Cardiac muscle cell (in vitro differentiated cells and primary cell): Measurements from ENCODE around the gene SRRM3. TPM values are rescaled to one million over a fixed set of nuclear protein-coding genes. Genes with fewer than 3 reads are reported as not detected.
"Not testable (repeated sequence)": the region's sequence is repeated elsewhere in the genome, so short reads cannot be mapped to it uniquely, and the experiment has no call there.

Source experiments
- DNase-seq, 2 donors: peaks; one replicate each; pipeline versions ENCODE4 v3.0.0 to v3.0.0-alpha.2; 2010 to 2017; ENCODE audit warnings: low read depth in 1 of 2, low spot score in 1 of 2
- H3K27ac ChIP-seq: fragments of 200-600 bp; sonication (generic); 2 replicates; pipeline ENCODE4 v1.5.1; 2016
- H3K27me3 ChIP-seq: fragments of 200-600 bp; sonication (generic); 2 replicates; pipeline ENCODE4 v1.6.0; 2016; ENCODE audit warnings: control low read depth
- H3K36me3 ChIP-seq: fragments of 200-600 bp; sonication (generic); 2 replicates; pipeline ENCODE4 v1.5.1; 2016; ENCODE audit warnings: control low read depth
- H3K4me1 ChIP-seq: fragments of 200-600 bp; sonication (generic); 2 replicates; pipeline ENCODE4 v1.8.1; 2017; ENCODE audit warnings: low read depth, mild to moderate bottlenecking, mixed run types
- H3K4me3 ChIP-seq: fragments of 200-600 bp; sonication (generic); 2 replicates; pipeline ENCODE4 v1.5.1; 2016; ENCODE audit warnings: mild to moderate bottlenecking
- H3K9me3 ChIP-seq: fragments of 200-600 bp; sonication (generic); 2 replicates; pipeline ENCODE4 v1.5.1; 2017; ENCODE audit warnings: low read depth, mild to moderate bottlenecking, control low read depth
- polyA plus RNA-seq: library from polyadenylated mRNA; unstranded; fragments of >200 nt; fragmentation: Nextera tagmentation; extraction: Ambion mirVana; gene quantifications from 2 replicates; pipeline ENCODE4 v1.2.1, GENCODE V29; 2016
- total RNA-seq: library from RNA; depleted of rRNA; stranded (reverse); fragments of >200 nt; gene quantifications from 2 replicates; pipeline ENCODE4 v1.2.3, GENCODE V29; 2016
- TF ChIP-seq, protein P1 (sequence below): IDR thresholded peaks from 2 replicates; pipeline ENCODE4 v1.5.1; 2012; ENCODE audit warnings: low read depth, mild to moderate bottlenecking, low read length

The SRRM3 gene
- total and polyA plus RNA-seq, 2 experiments from 2014 or later, result 0.89 to 2.7 TPM

DNA sequence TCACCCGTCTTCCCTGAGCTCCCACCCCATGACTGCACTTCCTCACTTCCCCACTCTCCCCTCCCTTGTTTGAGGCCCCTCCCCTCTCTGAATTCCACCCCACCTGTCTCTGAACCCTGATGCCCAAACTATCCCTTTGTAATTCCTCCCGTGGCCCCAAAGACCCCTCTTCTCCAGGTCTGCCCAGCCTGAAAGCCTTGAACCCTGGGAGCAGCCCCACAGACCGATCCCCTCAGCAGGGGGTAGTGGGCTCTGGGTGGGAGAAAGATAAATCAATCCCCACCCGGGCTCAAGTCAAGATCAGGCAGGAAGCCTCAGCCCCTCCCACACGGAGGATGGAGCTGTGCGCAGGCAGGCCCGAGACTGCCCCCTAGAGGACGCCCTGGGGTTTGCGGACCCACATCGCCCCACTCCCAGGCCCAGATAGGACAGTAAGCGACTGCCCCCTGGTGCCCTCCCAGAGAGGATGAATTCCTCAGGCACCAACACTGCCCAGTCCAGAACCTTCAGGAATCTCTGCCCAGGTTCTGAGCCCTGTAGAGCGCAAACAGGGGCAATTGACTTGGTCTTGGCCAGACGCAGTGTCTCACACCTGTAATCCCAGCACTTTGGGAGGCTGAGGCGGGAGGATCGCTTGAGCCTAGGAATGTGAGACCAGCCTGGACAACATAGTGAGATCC is 112.5 kb downstream of the SRRM3 start:
- Histone ChIP-seq H3K36me3 (no peaks in the 10 kb centered on the region), H3K27me3 (no peaks in the 10 kb centered on the region), H3K4me3 (no peak overlapping the region), H3K9me3 (no peaks in the 10 kb centered on the region), H3K4me1 (peaks cover 9% of the 10 kb centered on the region), H3K27ac (no peak overlapping the region)
- peak; percentile 95 to 96 for DNase-seq
- TF ChIP-seq, protein P1, sequence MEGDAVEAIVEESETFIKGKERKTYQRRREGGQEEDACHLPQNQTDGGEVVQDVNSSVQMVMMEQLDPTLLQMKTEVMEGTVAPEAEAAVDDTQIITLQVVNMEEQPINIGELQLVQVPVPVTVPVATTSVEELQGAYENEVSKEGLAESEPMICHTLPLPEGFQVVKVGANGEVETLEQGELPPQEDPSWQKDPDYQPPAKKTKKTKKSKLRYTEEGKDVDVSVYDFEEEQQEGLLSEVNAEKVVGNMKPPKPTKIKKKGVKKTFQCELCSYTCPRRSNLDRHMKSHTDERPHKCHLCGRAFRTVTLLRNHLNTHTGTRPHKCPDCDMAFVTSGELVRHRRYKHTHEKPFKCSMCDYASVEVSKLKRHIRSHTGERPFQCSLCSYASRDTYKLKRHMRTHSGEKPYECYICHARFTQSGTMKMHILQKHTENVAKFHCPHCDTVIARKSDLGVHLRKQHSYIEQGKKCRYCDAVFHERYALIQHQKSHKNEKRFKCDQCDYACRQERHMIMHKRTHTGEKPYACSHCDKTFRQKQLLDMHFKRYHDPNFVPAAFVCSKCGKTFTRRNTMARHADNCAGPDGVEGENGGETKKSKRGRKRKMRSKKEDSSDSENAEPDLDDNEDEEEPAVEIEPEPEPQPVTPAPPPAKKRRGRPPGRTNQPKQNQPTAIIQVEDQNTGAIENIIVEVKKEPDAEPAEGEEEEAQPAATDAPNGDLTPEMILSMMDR, result peak; percentile 100

DNA sequence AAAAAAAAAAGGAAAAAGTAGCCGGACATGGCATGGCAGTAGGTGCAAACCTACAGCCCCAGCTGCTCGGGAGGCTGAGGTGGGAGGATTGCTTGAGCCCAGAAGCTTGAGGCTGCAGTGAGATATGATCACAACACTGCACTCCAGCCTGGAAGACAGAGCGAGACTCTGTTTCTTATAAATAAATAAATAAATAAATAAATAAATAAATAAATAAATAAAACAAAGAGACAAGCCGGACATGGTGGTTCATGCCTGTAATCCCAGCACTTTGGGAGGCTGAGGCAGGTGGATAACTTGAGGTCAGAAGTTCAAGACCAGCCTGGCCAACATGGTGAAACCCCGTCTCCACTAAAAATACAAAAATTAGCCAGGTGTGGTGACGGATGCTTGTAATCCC is 113.0 kb downstream of the SRRM3 start:
- H3K9me3 ChIP-seq, H3K36me3 ChIP-seq, DNase-seq, H3K4me3 ChIP-seq, H3K27ac ChIP-seq, H3K27me3 ChIP-seq: not testable (repeated sequence)
- H3K4me1 ChIP-seq, result peaks cover 12% of the 10 kb centered on the region

DNA sequence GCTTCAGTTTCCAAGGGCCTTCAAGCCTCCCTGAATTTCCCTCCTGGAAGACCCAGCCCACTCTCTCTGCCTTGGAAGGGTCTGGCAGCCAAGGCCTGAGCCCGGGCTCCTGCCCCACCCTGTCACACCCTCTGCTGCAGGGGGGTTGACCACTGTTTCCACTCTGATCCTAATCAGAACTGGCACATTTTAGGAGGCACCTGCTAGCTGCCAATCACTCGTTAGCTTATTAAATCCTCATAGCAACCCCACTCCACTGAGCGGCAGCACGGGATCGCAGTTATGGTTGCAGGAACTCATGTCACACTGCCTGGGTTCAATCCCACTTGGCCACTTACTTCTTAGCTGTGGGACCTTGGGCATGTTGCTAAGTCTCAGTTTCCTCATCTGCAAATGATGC is 113.7 kb downstream of the SRRM3 start:
- no peak for DNase-seq

DNA sequence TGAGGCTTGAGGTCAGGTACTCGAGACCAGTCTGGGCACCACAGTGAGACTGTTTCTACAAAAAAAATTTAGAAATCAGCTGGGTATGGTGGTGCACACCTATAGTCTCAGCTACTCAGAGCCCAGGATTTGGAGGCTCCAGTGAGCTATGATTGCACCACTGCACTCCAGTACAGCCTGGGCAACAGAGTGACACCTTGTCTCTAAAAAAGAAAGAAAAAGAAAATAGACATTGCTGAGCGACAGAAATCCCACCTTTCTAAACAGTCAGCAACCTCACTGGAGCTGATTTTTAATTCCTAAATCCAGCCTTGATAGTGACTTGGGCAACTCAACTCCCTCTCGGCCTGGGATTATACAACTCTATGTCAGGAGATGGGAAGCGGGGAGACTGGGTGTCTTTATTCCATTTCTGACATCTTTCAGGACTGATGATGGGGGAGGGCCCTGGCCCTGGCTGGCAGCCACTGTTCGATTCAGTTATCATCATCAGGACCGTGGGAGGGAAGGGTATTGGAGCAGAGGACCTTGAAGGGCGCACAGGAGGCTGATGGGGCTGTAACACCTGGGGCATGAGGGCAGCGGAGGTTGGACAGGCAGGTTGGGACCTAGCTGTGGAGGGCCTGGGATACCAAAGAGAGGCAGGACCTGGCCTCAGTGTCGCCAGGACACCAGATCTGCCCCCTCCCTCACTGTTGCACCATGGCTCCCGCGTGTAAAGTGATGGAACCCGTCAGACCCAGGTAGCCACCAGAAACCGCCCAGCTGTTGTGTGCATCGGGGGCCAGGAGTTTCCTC is 115.5 kb downstream of the SRRM3 start:
- no peak for DNase-seq
- no peaks in the 10 kb centered on the region for H3K9me3 ChIP-seq
- peak overlapping the region; percentile 24 for H3K27ac ChIP-seq
- H3K36me3 ChIP-seq, result no peaks in the 10 kb centered on the region
- H3K4me1 ChIP-seq, result peaks cover 12% of the 10 kb centered on the region
- H3K27me3 ChIP-seq, result no peaks in the 10 kb centered on the region
- TF ChIP-seq, protein P1, result no peak
- peak overlapping the region; percentile 50 for H3K4me3 ChIP-seq

More for the DNA sequence above, 113.7 kb downstream of the SRRM3 start:
- TF ChIP-seq, protein P1, result no peak
- H3K9me3 ChIP-seq, result no peaks in the 10 kb centered on the region
- H3K4me3 ChIP-seq, result no peak overlapping the region
- H3K27ac ChIP-seq, result no peak overlapping the region
- H3K4me1 ChIP-seq, result peaks cover 12% of the 10 kb centered on the region
- H3K36me3 ChIP-seq, result no peaks in the 10 kb centered on the region
- H3K27me3 ChIP-seq, result no peaks in the 10 kb centered on the region

DNA sequence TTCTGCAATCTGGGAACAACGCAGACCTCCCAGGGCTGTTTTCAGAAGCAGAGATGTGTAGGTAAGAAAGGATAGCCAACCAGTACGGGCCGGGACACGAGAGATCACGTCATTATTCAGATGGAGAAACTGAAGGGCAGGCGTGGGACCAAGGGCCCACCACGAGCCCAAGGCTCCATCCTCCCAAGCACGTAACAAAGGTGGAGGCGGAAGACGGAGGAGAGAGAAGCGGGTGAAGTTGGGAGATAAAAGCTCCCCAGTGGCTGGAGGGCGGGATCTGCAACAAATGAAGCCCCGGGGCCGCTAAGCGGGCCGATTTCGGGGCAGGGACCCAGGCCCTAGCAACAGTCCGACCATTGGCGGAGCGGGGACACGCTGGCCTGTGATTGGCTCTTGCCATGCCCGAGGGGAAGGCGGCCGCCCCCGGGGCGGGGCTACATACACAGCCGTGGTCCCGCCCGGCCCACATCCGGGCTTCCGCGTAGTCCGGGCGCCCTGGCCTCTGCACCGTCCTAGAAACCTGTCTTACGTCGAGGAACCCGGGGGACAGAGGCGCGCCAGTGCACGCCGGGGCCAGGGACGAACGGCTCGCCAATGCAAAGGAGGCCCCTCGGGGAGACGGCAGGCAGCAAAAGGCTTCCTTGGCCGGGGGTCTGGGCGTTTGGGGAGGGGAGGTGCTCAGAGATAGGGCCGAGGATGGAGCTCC is 116.2 kb downstream of the SRRM3 start:
- peak overlapping the region; percentile 74 for H3K27ac ChIP-seq
- H3K4me3 ChIP-seq, result peak overlapping the region; percentile 50
- DNase-seq, result peak; percentile 98
- TF ChIP-seq, protein P1, result no peak
- H3K9me3 ChIP-seq, result no peaks in the 10 kb centered on the region
- H3K27me3 ChIP-seq, result no peaks in the 10 kb centered on the region
- H3K36me3 ChIP-seq, result no peaks in the 10 kb centered on the region
- H3K4me1 ChIP-seq, result peaks cover 12% of the 10 kb centered on the region
